H1 (cell line): ENCODE measurements around the gene RBCK1. TPM values are rescaled to one million over a fixed set of nuclear protein-coding genes. Genes with fewer than 3 reads are reported as not detected.

Experiments
- CTCF ChIA-PET: fragments of 300-600 bp; sonication (Branson Sonifier 250); formaldehyde crosslinking; loops from one replicate; lab custom pipeline; 2021; ENCODE audit not compliant: partially characterized antibody; lab: Charles Lee
- POLR2A ChIA-PET: fragments of 300-600 bp; sonication (Branson Sonifier 250); formaldehyde crosslinking; loops from one replicate; lab custom pipeline; 2021; ENCODE audit warnings: inconsistent platforms; ENCODE audit not compliant: partially characterized antibody; lab: Charles Lee
- DNase-seq, 2 experiments: peaks; one replicate each; pipeline versions ENCODE4 v3.0.0 to v3.0.0-alpha.2; 2010 to 2022; ENCODE audit warnings: low spot score in 2 of 2, low read depth in 1 of 2, mixed read lengths in 1 of 2
- FAIRE-seq: peaks from 2 replicates; lab custom pipeline; 2011; peaks lifted over from hg19 to GRCh38; lab: Jason Lieb, UNC
- H2AFZ ChIP-seq: 2 replicates; pipeline ENCODE4 v1.8.1; 2012; ENCODE audit warnings: low read length, inconsistent platforms
- H2AK5ac ChIP-seq: 2 replicates; pipeline ENCODE4 v1.6.1; 2013; ENCODE audit warnings: low read depth, low read length
- H2BK120ac ChIP-seq: replicated peaks from 2 replicates; pipeline ENCODE3; 2013; ENCODE audit warnings: low read depth, low read length, inconsistent platforms
- H2BK12ac ChIP-seq: 2 replicates; pipeline ENCODE4 v1.6.1; 2013; ENCODE audit warnings: low read depth, low read length
- H2BK15ac ChIP-seq: 2 replicates; pipeline ENCODE4 v1.6.1; 2013; ENCODE audit warnings: low read length
- H2BK20ac ChIP-seq: 2 replicates; pipeline ENCODE4 v1.6.1; 2013; ENCODE audit warnings: low read length
- H2BK5ac ChIP-seq: 2 replicates; pipeline ENCODE4 v1.6.1; 2013; ENCODE audit warnings: low read depth, low read length
- H3K14ac ChIP-seq: 2 replicates; pipeline ENCODE4 v1.6.1; 2013; ENCODE audit warnings: inconsistent platforms; ENCODE audit not compliant: insufficient read length
- H3K18ac ChIP-seq: 2 replicates; pipeline ENCODE4 v1.6.1; 2013; ENCODE audit warnings: low read length; ENCODE audit errors: extremely low read depth
- H3K23ac ChIP-seq: 2 replicates; pipeline ENCODE4 v1.6.1; 2013; ENCODE audit warnings: inconsistent platforms; ENCODE audit not compliant: insufficient read length
- H3K23me2 ChIP-seq: 2 replicates; pipeline ENCODE4 v1.6.1; 2013; ENCODE audit warnings: low read depth, low read length
- H3K27ac ChIP-seq: 2 replicates; pipeline ENCODE4 v1.6.1; 2011; ENCODE audit warnings: low read depth, low read length, inconsistent platforms
- H3K27me3 ChIP-seq, 4 experiments: replicated peaks in 1 of 4; 1 replicate in 1 of 4; 2 replicates in 3 of 4; pipeline versions ENCODE4 v1.6.1 to v1.8.1; 2011 to 2013; ENCODE audit warnings: low read length in 3 of 4, mild to moderate bottlenecking in 3 of 4, inconsistent platforms in 2 of 4, mixed read lengths in 2 of 4, moderate library complexity in 1 of 4; ENCODE audit not compliant: control insufficient read depth in 3 of 4, insufficient read depth in 3 of 4; ENCODE audit errors: extremely low read depth in 1 of 4
- H3K36me3 ChIP-seq, 4 experiments: 2 replicates each; pipeline versions ENCODE4 v1.6.1 to v1.8.1; 2011 to 2013; ENCODE audit warnings: mild to moderate bottlenecking in 4 of 4, low read length in 3 of 4, moderate library complexity in 2 of 4, control low read depth in 1 of 4, inconsistent platforms in 1 of 4; ENCODE audit not compliant: insufficient read depth in 4 of 4, control insufficient read depth in 2 of 4
- H3K4ac ChIP-seq: replicated peaks from 2 replicates; pipeline ENCODE3; 2013; ENCODE audit warnings: low read length, low read depth, mixed read lengths, inconsistent platforms; ENCODE audit not compliant: insufficient read length
- H3K4me1 ChIP-seq, 4 experiments: replicated peaks in 1 of 4; 1 replicate in 1 of 4; 2 replicates in 3 of 4; pipeline versions ENCODE4 v1.6.1 to v1.8.1; 2011 to 2013; ENCODE audit warnings: low read length in 3 of 4, inconsistent platforms in 2 of 4, mixed read lengths in 1 of 4; ENCODE audit not compliant: insufficient read depth in 4 of 4, control insufficient read depth in 3 of 4
- H3K4me2 ChIP-seq, 2 experiments: 2 replicates each; pipeline versions ENCODE4 v1.6.1 to v1.8.1; 2011 to 2013; ENCODE audit warnings: low read depth in 2 of 2, low read length in 2 of 2, control low read depth in 1 of 2, inconsistent platforms in 1 of 2, mild to moderate bottlenecking in 1 of 2; ENCODE audit not compliant: insufficient read depth in 1 of 2
- H3K4me3 ChIP-seq, 4 experiments: fragments of 200-600, 300-600 bp in 1 of 4; sonication (generic), shearing (Covaris generic), sonication (Bioruptor Twin) in 1 of 4; 2 replicates each; pipeline versions ENCODE4 v1.5.1 to v1.8.1; 2011 to 2016; ENCODE audit warnings: low read length in 4 of 4, low read depth in 3 of 4, control low read depth in 2 of 4, inconsistent platforms in 2 of 4, mild to moderate bottlenecking in 2 of 4, mixed read lengths in 1 of 4, moderate library complexity in 1 of 4; ENCODE audit not compliant: insufficient read depth in 2 of 4; ENCODE audit errors: extremely low read depth in 1 of 4
- H3K56ac ChIP-seq: replicated peaks from 2 replicates; pipeline ENCODE3; 2013; ENCODE audit warnings: low read depth, mild to moderate bottlenecking, mixed read lengths, low read length, inconsistent platforms; ENCODE audit not compliant: insufficient read length
- H3K79me1 ChIP-seq: 2 replicates; pipeline ENCODE4 v1.6.1; 2013; ENCODE audit warnings: low read depth, low read length, control low read depth
- H3K79me2 ChIP-seq, 2 experiments: 2 replicates each; pipeline versions ENCODE4 v1.6.1 to v1.8.1; 2012 to 2013; ENCODE audit warnings: low read length in 2 of 2, mild to moderate bottlenecking in 2 of 2, inconsistent platforms in 1 of 2; ENCODE audit not compliant: insufficient read depth in 2 of 2, control insufficient read depth in 1 of 2
- H3K9ac ChIP-seq, 4 experiments: replicated peaks in 1 of 4; 1 replicate in 1 of 4; 2 replicates in 3 of 4; pipeline versions ENCODE4 v1.6.1 to v1.8.1; 2011 to 2013; ENCODE audit warnings: low read depth in 3 of 4, low read length in 3 of 4, control low read depth in 2 of 4, mild to moderate bottlenecking in 2 of 4, moderate library complexity in 2 of 4, inconsistent platforms in 1 of 4; ENCODE audit errors: extremely low read depth in 1 of 4
- H3K9me3 ChIP-seq, 2 experiments: 2 replicates each; pipeline versions ENCODE4 v1.6.1 to v1.8.1; 2012 to 2013; ENCODE audit warnings: mild to moderate bottlenecking in 2 of 2, moderate library complexity in 2 of 2, control low read depth in 1 of 2, inconsistent platforms in 1 of 2, low read depth in 1 of 2, low read length in 1 of 2, mixed read lengths in 1 of 2; ENCODE audit not compliant: insufficient read depth in 2 of 2
- H4K20me1 ChIP-seq, 2 experiments: replicated peaks in 1 of 2; 2 replicates each; pipeline versions ENCODE3 to v1.8.1; 2011 to 2013; ENCODE audit warnings: inconsistent platforms in 2 of 2, low read length in 2 of 2, mild to moderate bottlenecking in 1 of 2; ENCODE audit not compliant: insufficient read depth in 2 of 2, control insufficient read depth in 1 of 2
- H4K5ac ChIP-seq: 2 replicates; pipeline ENCODE4 v1.6.1; 2013; ENCODE audit warnings: low read length, low read depth, mixed read lengths, inconsistent platforms; ENCODE audit not compliant: insufficient read length
- H4K8ac ChIP-seq: 2 replicates; pipeline ENCODE4 v1.8.0; 2013; ENCODE audit warnings: mild to moderate bottlenecking, moderate library complexity, low read length, inconsistent platforms; ENCODE audit not compliant: insufficient read depth; ENCODE audit errors: extremely low read depth
- H4K91ac ChIP-seq: replicated peaks from 2 replicates; pipeline ENCODE3; 2013; ENCODE audit warnings: low read length, mixed read lengths, inconsistent platforms; ENCODE audit not compliant: insufficient read length
- CTBP2 ChIP-seq: IDR thresholded peaks from 2 replicates; pipeline ENCODE4 v1.7.0; 2011; ENCODE audit warnings: borderline replicate concordance, mild to moderate bottlenecking, moderate library complexity, mixed read lengths, low read length; ENCODE audit not compliant: insufficient read depth, insufficient read length
- NRF1 ChIP-seq: IDR thresholded peaks from 2 replicates; pipeline ENCODE4 v1.6.1; 2011; ENCODE audit warnings: mild to moderate bottlenecking, low read depth, low read length, improper control_type of control experiment
- RNF2 ChIP-seq: fragments of 200-900, 300-1000 bp; sonication (generic); IDR thresholded peaks from 2 replicates; pipeline ENCODE4 v1.7.1; 2016; ENCODE audit warnings: borderline replicate concordance, low read depth, mild to moderate bottlenecking, antibody characterized with exemption, low read length; ENCODE audit not compliant: poor library complexity, severe bottlenecking; ENCODE audit errors: missing control alignments
- SP4 ChIP-seq: IDR thresholded peaks from 2 replicates; pipeline ENCODE4 v1.6.1; 2012; ENCODE audit warnings: low read length, inconsistent platforms
- WGBS, 2 experiments: shearing (Covaris generic) in 1 of 2; methylation state at CpG; one replicate each; pipeline versions ENCODE4 v1.1.6 to v1.1.7; 2013 to 2015; ENCODE audit warnings: low lambda C conversion rate in 2 of 2, mixed read lengths in 2 of 2, inconsistent platforms in 1 of 2, low coverage in 1 of 2, missing lambda C conversion rate in 1 of 2; ENCODE audit not compliant: insufficient replicate concordance in 2 of 2, insufficient coverage in 1 of 2, insufficient read length in 1 of 2; ENCODE audit errors: extremely low coverage in 1 of 2, missing lambda C conversion rate in 1 of 2; 5-methylcytosine and 5-hydroxymethylcytosine counted together
- polyA plus RNA-seq, 7 experiments: library from polyadenylated mRNA; depleted of rRNA in 3 of 7; stranded (reverse) in 5 of 7; unstranded in 2 of 7; fragments of >200 nt in 5 of 7; fragments of 200-250 nt in 2 of 7; gene quantifications; 1 replicate in 5 of 7; 2 replicates in 1 of 7; 4 replicates in 1 of 7; pipeline versions ENCODE4 v1.2.1 to v1.2.3, GENCODE V29; 2011 to 2013; ENCODE audit warnings: missing spikeins in 2 of 7, mixed read lengths in 2 of 7
- total RNA-seq: library from RNA; stranded (reverse); fragmentation: NEBNext Ultra II Directional; extraction: Animal tissue kit (Norgen Biotek cat#: 25700); gene quantifications from 2 replicates; pipeline ENCODE4 v1.2.1, GENCODE V29; 2021

RBCK1 gene
- total and polyA plus RNA-seq, 2 of the 8 experiments (the other 6 are each of a cell fraction or from before 2014, with no cell fraction given): 43.1 to 54.7 TPM

GRCh38 chr20:454951-455350, 46.9 kb downstream of the RBCK1 start:
- peaks cover 2 to 11% of the 10 kb centered on the region in 2 experiments for H4K20me1 ChIP-seq
- H3K79me2 ChIP-seq: peaks cover 4 to 43% of the 10 kb centered on the region in 2 experiments
- H2BK20ac ChIP-seq: no peak overlapping the region; the same call in 1 of the 2 replicates
- H3K27ac ChIP-seq: no peak overlapping the region
- H3K9ac ChIP-seq: no peak overlapping the region
- H3K79me1 ChIP-seq: peaks cover 9% of the 10 kb centered on the region
- no peak overlapping the region for H2BK120ac ChIP-seq
- H2AFZ ChIP-seq: no peak overlapping the region
- H3K27me3 ChIP-seq: no peaks in the 10 kb centered on the region
- no peak overlapping the region for H3K4me2 ChIP-seq
- no peak for FAIRE-seq
- H3K23ac ChIP-seq: no peak overlapping the region
- no peak overlapping the region for H3K14ac ChIP-seq
- H3K9me3 ChIP-seq: no peaks in the 10 kb centered on the region
- H2BK5ac ChIP-seq: no peak overlapping the region
- no peaks in the 10 kb centered on the region for H3K36me3 ChIP-seq
- no peak overlapping the region for H3K56ac ChIP-seq
- H3K4me1 ChIP-seq: no peaks in the 10 kb centered on the region
- H4K8ac ChIP-seq: no peak overlapping the region
- H3K18ac ChIP-seq: no peak overlapping the region
- no peak overlapping the region for H4K5ac ChIP-seq
- no peak overlapping the region for H4K91ac ChIP-seq
- no peak overlapping the region for H2AK5ac ChIP-seq
- H2BK15ac ChIP-seq: no peak overlapping the region
- no peak for DNase-seq
- ChIA-PET POLR2A (no interaction called here), CTCF (interaction anchor here (0.6 kb wide), 1 partner anchor 101 kb away, joined by 3 read pairs; no protein-coding TSS in a partner anchor)
- H3K4ac ChIP-seq: no peak overlapping the region
- H3K23me2 ChIP-seq: no peaks in the 10 kb centered on the region
- H2BK12ac ChIP-seq: no peak overlapping the region
- WGBS, 2 experiments: 86% methylated on average over 3 of the region's 3 CpGs; no CpG with 5 or more reads in 1 of the 2 experiments
- no peak overlapping the region for H3K4me3 ChIP-seq
- TF ChIP-seq RNF2 (no peak), CTBP2 (no peak), NRF1 (no peak), SP4 (no peak)
